CD4-positive, alpha-beta T cell treated with Interferon alpha-2 for 1 hour (primary cell): ENCODE data around the gene IFNA13.

Experiments used
- DNase-seq, 2 donors: peaks; one replicate each; pipeline ENCODE4 v3.0.0-alpha.2; 2020 to 2022

IFNA13 gene

DNA sequence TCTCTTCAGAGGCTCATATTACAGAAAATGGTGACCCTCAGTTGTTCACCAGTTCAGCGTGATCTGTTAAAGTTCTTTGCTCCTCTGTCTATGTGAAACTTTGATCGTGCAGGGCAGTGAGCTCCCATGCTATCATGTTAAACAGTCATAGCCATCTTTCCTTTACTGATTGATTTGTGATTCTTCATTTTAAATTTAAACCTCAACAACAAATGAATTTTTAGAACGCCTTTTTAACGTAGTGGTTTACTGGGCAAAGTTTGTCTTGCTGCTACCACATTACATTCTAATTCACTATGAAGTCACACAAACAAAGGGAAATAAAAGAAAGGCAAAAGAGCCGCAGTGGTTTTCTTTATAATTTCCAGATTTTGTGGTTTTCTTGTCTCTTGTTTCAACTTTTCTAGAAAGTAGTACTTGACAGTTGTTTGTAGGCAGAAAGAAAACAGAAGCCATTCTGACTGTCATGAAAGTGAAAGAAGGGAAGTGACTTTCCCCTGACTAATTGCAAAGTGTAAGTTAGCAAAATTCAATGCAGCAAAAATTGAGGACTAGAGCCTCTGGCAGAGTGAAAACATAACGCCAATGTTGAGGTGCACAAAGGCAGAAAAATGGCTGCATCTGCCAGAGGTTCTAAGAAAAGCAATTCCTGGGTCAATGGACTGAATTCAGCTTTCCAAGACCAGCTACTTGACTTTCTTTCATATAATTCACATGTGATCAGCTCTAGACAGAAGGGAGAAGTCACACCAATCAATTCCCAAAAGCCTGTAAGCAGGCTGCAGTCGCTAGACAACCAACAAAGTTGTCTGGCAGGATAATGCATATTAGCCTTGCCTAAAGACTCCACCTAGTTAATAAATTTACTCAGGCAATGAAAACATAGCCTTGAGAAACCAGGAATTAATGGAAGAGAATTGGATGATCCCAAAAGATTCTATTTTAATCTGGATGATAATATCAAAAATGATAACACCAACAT lies 10.1 kb downstream of the IFNA13 start:
- DNase-seq: peak in 1 of 2 donors; percentile 33

DNA sequence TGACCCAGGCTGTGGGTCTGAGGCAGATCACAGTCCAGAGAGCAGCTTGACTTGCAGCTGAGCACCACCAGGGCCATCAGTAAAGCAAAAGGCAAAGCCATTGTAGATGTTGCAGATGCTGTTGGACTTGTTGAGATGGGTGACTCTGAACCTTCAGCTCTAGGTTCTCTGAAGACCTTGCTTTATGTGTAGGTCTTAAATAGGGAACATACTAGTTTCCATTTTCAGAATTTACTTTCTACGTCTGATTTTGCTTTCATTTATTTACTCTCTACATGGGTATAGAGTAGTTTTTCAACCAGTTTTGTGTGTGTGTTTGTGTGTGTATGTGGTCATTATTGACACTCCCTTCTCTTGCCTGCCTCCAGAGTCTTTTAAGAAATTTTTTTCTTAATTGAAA lies 17.1 kb downstream of the IFNA13 start, which contains the start of gene IFNA6:
Gene IFNA6 (minus strand): TSS at position 101 of the 400 bp plus-strand sequence. CDS start 0 bp downstream, at position 101.
- DNase-seq: no peak

DNA sequence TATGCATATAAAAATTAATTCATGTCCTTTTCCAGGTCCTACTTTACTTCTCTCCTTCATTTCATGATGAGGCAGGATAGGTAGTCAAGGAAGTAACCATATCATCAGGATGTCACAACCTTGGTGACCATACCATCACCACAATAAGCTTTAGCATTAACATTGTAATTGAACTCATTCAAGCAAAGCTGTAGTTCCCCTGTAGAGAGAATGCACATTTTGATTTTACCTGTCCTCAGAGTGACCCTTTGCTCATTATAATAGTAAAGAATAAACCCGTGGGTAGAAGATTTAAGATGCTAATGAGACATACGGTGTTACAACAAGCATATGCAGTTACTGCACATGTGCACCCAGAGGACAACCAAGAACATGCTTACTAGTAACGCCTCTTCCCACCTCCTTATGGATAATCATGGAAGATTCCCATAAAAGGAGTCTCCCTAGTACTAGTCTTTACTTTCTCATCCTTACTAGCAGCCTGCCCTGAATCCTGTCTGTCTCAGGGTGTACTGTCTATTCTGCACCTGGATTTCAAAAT lies 19.4 kb downstream of the IFNA13 start:
- no peak for DNase-seq

DNA sequence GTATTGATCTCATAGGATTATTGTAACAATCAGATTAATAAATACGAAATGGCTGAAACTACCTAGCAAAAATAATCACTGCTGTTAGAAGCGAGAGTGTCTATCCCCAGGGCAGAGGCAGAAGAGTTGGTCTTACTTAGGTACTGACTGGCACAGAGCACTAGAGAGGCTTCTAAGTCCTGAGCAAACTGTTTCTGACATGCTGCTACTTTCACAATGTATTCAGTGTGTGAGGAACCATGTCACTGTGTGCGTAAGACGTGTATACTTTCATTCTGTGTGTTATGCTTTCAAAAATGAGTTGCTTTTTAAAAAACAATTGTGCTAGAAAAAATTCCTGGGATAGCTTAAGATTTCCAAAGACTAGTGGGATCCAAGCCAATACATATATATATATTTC lies 27.1 kb downstream of the IFNA13 start:
- no peak for DNase-seq

DNA sequence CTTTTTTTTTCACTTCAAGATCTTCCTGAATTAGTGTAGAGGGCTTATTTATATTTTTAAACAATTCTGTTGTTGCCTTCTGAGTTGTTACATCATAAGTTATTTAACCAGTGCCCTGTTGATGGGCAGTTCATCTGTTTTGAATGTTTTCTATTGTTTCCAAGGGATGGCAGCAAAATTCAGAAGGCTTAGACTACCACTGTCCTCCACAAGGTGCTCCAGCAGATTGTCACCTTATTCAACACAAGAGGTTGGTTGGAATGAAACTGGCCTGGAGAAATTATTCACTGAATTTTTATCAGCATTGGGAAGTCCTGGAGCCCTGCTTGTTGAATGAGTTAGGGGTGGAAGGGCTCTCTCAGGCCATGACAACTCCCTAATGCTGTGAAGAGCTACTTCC lies 31.4 kb downstream of the IFNA13 start:
- DNase-seq: no peak

DNA sequence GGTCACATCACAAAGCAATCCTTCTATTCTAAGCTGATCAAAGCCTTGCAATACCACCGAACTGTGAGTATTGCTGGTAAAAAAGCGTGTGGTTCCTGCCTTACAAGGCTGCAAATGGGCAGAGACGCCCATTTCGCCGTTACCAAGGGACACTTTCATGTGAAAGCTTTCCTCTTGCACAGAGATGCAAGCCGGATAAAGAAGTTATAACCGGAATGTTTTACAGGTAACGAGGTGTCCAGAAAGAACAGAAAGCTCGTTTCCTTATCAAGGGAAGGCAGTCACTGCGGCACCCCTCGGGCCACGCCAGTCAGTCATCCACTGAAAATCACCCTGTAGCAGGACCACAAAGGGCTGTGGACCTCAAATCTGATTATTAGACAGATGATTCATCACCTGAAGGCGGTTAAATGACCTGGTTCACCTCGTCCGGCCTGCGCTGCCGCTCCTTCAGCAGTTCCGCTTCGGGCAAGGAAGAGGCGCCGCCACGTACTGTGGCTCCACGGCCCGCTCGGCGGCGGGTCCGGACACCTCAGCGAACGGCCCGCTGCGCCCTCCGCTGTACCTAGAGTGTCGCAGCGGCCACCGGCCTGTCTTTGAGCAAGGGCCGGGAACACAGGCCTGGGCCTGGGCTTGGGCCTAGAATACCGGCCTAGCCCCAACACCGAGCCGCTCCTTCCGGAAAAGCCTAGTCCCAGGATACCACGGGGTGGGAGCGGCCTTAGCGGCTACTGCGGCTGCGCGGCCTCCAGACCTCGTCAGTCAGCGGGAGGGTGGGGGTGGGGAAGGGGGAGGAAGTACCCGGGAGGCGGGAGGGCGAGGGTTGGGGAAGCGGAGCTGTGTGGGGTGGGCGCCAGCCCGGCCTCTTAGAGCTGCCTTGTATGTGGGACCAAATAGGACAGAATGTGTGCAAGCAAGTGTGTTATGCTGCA lies 32.9 kb downstream of the IFNA13 start, which contains the start of gene KLHL9:
Gene KLHL9 (minus strand): TSS at position 704 of the 932 bp plus-strand sequence. CDS start 545 bp downstream, at position 159.
- DNase-seq: peak; percentile 87 to 89

DNA sequence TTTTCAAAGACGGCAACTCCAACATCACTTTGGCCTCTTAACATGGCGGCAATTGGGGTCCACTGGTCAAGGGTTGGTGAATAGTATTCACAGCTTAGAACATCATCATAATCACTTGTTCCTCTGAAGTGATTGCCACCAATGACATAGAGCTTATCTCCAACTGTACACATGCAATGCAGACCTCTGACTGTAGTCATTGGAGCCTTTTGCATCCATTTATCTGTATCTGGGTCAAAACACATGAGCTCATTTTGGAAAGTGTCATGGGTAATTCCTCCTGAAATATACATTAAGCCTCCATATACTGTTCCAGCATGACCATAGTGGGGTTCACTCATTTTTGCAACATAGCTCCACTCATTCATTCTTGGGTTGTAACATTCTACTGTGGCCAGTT lies 34.6 kb downstream of the IFNA13 start:
- DNase-seq: no peak

DNA sequence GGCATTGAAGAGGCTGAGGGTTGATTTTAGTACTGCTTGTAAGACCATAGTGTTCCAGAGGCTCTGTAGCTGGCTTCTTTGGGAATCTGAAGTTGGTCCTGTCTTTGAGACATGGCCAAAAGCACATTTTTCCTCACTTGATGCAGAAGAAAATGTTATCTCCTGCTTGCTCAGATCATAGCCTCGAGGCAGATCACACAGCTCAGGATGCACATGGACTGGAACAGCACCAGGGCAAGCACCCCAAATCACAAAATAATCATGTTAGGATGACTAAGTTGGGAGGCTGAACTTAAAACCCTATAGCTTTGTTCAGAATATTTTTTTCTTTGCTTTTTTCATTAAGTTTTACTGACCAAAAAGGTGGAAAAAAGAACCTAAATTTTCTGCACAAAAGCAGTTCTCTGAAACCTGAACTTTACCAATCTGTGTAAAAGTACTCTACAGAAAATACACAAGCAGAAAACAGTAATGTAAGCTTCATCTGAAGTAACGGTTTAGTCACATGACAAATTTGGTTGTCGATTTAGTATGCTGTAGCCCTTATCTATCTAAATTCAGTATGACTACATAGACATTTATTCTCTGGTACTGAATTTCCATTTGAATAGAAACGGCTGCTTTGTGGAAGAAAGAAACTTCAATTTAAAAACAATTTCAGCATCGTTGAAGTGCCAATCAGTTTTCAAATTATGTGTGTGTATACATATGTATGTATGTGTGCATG lies 36.0 kb downstream of the IFNA13 start:
- DNase-seq: no peak

DNA sequence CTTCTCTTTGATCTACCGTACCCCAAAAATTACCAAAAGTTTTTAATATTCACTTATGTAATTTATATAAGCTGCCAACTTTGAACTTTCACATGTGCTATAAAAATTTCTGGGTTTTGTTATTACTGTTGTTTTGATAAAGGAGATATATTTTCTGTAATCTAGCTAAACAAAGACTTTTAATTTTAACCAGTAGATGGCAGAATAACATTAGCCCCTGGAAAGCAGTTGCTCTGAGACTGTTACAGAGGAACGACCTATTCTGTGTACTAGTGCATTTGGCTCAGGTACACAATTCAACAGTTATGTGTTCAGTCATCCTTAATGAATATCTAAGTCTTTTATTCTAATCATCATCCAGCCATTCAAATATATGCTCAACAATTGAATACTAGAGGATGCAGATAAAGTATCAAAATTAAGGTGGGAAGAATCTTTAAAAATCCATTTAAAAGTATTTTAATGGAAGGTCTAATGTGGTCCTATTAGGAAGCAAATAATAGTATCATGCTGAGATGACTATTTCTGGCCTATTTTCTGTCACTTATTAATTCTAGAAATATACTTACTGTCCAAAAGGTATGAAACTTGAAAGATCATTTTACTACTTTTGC lies 41.2 kb downstream of the IFNA13 start:
- peak in 1 of 2 donors; percentile 74 for DNase-seq

DNA sequence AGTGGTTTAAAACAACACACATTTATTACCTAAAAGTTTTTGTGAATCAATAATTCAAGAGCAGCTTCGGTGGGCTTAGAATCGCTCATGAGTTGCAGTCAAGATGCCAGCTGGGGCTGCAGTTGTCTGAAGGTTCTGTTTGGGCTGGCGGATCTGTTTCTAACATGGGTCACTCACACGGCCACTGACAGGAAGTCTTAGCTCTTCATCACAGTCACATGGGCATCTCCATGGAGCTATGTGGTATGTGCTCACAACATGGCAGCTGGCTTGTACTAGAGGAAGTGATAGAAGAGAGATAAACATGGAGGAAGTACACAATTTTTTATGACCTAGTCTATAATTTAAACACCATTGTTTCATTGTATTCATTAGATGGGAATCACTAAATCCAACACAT lies 43.8 kb downstream of the IFNA13 start:
- DNase-seq: no peak

DNA sequence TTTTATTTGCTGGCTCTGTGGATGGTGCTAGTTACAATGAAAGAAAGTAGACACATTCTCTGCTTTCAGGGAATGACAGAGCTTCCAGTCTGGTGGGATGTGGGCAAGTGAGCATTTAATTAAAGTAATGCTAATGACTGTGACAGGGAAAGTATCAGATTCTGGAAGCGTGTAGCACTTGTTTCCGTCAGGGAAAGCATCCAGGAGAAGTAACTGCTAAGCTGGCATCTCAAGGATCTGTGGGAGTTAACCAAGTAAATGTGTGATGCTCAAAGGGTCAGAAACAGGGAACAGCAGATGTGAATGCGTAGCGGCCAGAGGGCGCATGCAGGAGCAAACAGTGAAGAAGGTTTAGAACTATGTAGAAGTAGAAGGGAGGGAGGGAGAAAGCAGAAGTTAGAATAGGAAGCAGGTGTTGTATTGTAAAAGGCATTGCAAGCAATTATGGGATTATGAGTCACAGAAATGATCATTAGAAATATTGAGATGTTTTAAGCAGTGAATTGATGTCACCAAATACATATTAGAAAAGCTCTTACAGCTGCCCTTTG lies 44.9 kb downstream of the IFNA13 start:
- DNase-seq: no peak

DNA sequence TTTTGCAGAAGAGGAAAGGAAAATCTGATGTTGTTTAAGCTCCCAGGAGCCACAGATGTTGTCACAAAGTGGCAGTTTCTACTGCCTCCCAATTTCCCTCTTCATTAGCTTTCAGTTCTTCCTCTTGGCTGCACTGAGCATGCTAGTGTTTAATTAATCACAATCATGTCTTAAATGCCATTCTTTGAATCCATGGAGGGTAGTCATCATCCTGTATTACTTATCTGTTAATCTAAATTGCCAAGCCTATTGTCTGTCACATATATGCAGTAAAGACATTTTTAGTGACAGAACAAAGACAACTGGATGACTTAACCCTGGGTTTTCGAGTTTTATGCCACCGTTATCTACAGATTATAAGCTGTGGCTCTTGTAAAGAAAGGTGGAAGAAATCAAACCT lies 47.4 kb downstream of the IFNA13 start:
- DNase-seq: no peak

DNA sequence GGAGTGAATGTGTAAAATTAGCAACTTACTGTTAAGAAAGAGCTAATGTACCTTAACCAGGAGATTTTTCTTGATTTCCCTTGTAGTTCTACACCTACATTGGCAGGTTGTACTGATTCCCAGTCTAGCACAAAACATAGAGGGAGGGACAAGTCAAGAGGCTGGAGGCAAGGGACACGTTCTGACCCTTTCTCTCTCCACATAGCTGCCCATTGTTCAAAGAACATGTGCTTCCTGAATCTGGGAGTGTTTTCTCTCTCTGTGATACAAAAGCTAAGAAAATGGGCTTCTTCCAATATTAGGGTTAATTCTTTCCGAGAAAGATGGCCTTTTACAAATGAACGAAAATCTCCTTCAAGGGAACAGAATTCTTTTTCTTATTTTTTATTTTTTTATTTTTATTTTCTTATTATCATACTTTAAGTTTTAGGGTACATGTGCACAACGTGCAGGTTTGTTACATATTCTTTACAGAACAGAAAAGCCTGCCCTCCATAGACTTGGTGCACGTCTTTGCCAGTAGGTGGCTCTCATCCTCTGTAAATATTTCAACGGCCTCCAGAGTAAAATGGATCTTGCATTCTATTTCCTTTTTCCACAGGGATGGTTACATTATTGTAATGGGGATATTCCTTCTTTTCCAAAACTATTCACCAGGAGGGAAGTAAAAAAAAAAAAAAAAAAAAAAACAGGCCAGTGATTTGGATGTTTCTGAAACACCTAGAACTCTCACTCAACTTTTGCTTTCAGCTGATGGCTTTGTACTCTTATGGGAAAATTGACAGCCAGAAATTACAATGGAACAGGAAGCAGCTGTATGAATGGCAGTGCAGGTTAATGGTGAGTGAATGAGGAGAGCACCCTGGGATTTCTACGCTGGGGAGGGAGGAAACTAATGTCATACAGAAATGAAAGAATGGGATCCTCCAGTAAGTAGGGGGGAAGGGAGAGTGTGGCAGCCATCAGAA lies 49.6 kb downstream of the IFNA13 start:
- DNase-seq: peak; percentile 22 to 52
